ENCODE data around the gene MKKS.
"Not testable (repeated sequence)": the region's sequence is repeated elsewhere in the genome, so short reads cannot be mapped to it uniquely, and the experiment has no call there.

The MKKS gene

GRCh38 chr20:10448270-10449156, 14.5 kb upstream of the MKKS start:
- no peak for DNase-seq (ENCODE audit: low read depth in 3 of 3)

DNA sequence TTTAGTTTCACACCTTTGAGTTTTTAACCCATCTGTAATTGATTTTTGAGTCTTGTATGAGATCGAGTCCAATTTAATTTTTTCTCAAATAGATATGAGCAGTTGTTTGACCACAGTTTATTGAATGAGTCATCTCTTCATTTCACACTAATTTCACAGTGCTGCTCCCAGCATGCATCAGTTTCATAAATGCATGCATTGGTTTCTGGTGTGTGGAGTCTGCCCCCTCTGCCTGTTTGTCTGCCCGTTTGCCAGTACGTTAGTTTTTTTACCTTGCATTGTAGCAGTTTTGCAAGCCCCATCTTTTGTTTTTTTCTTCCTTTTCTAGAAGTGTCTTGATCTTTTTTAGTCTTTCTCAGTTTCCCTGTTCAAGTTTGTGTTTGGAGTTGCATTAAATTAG, 13.0 kb upstream of the MKKS start:
- peak in 2 of 3 experiments; percentile 34 to 37 for DNase-seq (ENCODE audit: low read depth in 3 of 3)

- no peak for DNase-seq (ENCODE audit: low read depth in 3 of 3)
Observed at GRCh38 chr20:10445758-10446157, 11.7 kb upstream of the MKKS start.

DNA sequence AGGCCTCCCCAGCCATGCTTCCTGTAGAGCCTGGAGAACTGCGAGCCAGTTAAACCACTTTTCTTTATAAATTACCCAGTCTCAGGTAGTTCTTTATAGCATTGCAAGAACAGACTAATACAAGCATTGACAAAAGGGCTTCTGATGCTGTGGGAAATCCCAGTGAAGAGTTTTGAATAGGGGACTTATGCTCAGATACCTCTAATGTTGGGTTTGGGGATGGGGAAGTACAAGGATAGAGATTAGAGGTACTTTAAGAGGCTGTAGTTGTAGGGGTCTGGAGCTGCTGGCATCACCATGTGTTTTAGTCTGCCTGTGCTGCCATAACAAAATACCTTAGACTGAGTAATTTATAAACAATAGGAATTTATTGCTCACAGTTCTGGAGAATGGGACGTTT, 9.9 kb upstream of the MKKS start:
- DNase-seq (ENCODE audit: low read depth in 3 of 3): no peak

- DNase-seq (ENCODE audit: low read depth in 3 of 3): no peak
Observed at GRCh38 chr20:10438217-10438616, 4.2 kb upstream of the MKKS start.

DNA sequence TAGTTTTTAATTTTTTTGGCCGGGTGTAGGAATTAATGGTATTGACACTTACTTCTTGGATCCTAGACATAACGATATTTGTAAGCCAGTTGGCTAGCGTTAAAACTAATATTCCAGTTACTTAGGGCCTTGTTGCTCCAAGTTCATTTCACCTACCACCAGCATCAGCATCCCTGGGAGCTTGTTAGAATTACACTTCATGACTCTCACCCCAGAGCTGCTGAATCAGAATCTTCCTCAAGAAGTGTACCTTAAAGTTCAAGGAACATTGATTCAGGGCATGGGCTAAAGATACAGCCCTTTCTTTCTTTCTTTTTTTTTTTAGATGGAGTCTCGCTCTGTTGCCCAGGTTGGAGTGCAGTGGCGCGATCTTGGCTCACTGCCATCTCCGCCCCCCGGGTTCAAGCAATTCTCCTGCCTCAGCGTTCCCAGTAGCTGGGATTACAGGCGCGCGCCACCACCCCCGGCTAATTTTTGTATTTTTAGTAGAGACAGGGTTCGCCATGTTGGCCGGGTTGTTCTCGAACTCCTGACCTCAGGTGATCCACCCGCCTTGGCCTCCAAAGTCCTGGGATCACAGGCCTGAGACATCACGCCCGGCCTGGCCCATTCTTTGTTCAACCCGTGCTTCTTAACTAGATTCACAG, 2.2 kb upstream of the MKKS start:
- no peak for DNase-seq (ENCODE audit: low read depth in 3 of 3)

- peak; percentile 69 to 81 (median 70) for DNase-seq (ENCODE audit: low read depth in 3 of 3)
Observed at GRCh38 chr20:10434832-10435812, 1.1 kb upstream of the MKKS start, which contains the start of gene SLX4IP. Gene SLX4IP, plus strand, starts transcription at chr20:10435305. Its CDS starts 22,900 bp downstream, at chr20:10458205.

GRCh38 chr20:10434467-10434831, 427 bp upstream of the MKKS start:
- peak; percentile 71 to 76 (median 71) for DNase-seq (ENCODE audit: low read depth in 3 of 3)

DNA sequence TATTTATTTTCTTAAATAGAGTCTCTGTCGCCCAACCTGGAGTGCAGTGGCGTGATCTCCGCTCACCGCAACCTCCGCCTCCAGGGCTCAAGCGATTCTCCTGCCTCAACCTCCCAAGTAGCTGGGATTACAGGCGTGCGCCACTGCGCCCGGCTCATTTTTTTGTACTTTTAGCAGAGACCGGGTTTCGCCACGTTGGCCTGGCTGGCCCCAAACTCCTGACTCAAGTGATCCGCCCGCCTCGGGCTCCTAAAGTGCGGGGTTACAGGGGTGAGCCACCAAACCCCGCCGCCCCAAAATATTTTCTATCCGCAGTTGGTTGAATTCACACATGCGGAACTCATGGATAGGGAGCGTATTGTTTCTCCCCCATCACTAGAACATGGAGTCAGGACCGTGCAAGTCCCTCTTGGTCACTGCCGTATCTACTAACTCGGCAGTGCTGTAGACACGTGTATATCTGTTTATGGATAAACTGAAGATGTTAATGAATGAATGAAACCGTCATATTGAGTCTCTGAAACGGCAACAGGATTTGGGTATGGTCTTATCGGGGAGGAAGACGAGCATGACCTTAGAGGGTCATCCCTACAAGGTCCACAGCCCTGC, 904 bp downstream of the MKKS start:
- DNase-seq (ENCODE audit: low read depth in 3 of 3): no peak

GRCh38 chr20:10432079-10432478, 1.9 kb downstream of the MKKS start:
- no peak for DNase-seq (ENCODE audit: low read depth in 3 of 3)

DNA sequence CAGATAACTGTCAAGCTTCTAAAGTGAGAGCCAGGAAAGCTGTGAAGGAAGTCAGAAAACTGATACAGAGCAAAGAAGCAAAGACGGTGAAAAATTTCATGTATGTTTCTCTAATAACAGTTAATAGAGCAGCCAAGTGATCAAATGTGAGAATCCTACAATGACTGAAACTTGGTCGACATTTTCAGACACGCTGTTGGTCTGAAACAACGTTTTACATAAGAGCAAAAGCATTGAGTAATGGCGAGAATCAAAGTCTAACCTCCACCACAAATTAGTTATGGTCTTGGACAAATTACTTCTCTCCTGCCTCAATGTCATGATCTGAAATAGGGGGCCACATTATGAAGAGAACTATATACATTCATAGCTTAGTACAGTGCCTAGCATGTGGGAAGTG, 3.3 kb downstream of the MKKS start:
- DNase-seq (ENCODE audit: low read depth in 3 of 3): no peak

- no peak for DNase-seq (ENCODE audit: low read depth in 3 of 3)
Observed at GRCh38 chr20:10430000-10430466, 4.0 kb downstream of the MKKS start.

- no peak for DNase-seq (ENCODE audit: low read depth in 3 of 3)
Observed at GRCh38 chr20:10429443-10429981, 4.5 kb downstream of the MKKS start.

DNA sequence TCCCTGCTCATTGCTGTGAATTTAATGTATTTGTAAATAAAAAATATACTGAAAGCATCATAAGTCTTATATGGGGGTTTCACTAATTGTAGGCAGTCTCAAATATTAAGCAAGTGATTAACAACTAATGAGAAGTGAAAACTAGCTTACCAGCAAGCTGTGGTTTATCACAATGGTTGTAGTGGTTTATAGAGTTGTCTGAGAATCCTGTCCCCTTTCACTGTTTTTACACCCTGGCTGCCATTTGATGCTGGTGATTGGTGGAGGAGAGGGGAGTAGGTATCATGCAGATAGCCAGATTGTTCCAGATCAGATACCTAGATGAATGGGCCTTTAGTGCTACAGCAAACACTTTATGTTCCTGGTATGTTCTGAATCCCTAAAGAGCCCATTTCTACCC, 6.0 kb downstream of the MKKS start:
- no peak for DNase-seq (ENCODE audit: low read depth in 3 of 3)

- peak in 1 of 3 experiments; percentile 29 for DNase-seq (ENCODE audit: low read depth in 3 of 3)
Observed at GRCh38 chr20:10427060-10427692, 6.8 kb downstream of the MKKS start.

DNA sequence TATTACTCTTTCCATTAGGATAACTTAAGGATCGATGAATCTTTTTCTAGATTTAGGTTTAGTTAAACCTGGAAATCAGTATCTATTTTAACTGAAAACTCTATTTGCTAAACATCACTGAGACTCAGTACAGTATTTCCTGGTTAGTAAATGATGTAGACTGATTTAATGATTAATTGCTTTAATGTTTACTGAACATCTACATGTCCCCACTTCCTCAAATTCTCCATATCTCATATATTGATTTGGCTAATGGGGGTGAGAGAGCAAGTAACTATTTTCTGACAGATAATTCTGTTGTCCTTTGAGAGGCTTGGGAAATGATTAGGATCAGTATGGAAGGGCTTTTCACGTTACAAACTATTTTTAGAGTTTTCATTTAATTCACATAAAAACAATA, 10.3 kb downstream of the MKKS start:
- DNase-seq (ENCODE audit: low read depth in 3 of 3): no peak

DNA sequence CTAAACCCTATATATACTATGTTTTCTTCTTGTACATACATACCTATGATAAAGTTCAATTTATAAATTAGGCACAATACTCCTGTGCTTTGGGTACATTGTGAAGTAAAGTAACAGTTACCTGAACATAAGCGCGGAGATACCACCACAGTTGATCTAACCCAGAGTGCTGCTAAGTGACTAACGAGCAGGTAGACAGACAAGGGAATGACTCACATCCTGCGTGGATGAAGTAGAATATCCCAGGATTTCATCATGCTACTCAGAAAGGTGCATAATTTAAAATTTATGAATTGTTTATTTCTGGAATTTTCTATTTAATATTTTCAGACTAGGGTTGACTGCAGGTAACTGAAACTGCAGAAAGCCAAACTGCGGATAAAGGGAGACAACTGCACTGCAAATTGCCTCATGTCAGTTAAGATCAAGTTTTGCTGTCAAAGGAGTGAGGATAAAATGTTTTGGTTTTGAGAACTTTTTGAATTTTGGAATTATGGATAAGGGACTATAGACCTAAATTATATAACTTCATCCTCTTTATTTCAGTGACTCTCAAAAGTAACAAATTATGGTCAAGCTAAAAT, 14.4 kb downstream of the MKKS start:
- no peak for DNase-seq (ENCODE audit: low read depth in 3 of 3)

- DNase-seq (ENCODE audit: low read depth in 3 of 3): not testable (repeated sequence)
Observed at GRCh38 chr20:10417218-10417617, 16.8 kb downstream of the MKKS start.

DNA sequence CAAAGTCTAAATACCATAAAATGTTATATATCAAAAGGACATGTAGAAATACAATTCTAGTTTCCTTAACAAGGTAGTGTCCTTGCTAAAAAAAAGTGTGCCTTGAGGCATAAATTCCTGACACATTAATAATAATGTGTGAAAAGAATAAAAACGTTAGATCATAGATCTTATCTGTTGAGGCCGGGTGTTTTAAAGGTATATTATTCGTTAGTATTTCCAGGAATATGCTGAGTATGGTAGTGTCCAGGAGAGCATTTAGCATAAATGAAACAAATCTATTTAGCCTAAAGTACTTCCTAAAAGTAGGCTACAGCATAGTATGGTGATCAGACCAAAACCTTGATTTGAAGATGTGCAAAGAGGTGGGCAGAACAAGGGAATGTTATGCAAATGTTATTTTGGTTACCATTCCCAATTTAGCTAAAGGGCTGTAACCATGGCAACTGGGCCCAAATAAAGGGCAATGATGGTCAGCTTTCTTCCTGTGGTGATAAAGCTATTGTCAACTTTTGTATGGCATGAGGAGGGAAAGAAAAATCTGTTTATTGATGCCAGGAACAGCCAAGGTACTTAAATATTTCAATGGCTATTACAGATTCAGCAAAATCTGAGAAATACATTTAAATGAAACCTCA, 18.9 kb downstream of the MKKS start:
- no peak for DNase-seq (ENCODE audit: low read depth in 3 of 3)

Measured in stimulated activated CD4-positive, alpha-beta T cell treated with anti-CD3 and anti-CD28 coated beads, TNF-alpha, amount 100 ng/mL, for 24 hours (primary cell).